SK-N-SH treated with all-trans-retinoic acid at 6 μM for 48 hours (cell line): ENCODE results near the gene MGMT.

Experiments used
- ARNTL ChIP-seq: fragments of 450-650 bp; formaldehyde crosslinking; IDR thresholded peaks from 2 replicates; pipeline ENCODE4 v1.5.0; 2020; ENCODE audit warnings: low read depth, mild to moderate bottlenecking, moderate library complexity, borderline replicate concordance
- ZC3H10 ChIP-seq: fragments of 250-450 bp; sonication (Bioruptor Pico); IDR thresholded peaks from 2 replicates; pipeline ENCODE4 v1.5.1; 2021; ENCODE audit warnings: mild to moderate bottlenecking, moderate library complexity
- ZNF565 ChIP-seq: fragments of 450-650 bp; formaldehyde crosslinking; conservative IDR thresholded peaks from 2 replicates; pipeline ENCODE4 v1.5.0; 2020; ENCODE audit warnings: low read depth, mild to moderate bottlenecking, moderate library complexity
- ZNF8 ChIP-seq: fragments of 450-650 bp; formaldehyde crosslinking; IDR thresholded peaks from 2 replicates; pipeline ENCODE4 v1.5.0; 2020; ENCODE audit warnings: mild to moderate bottlenecking, moderate library complexity
- TF ChIP-seq, protein P1 (sequence below): fragments of 250-450 bp; sonication (Bioruptor Pico); IDR thresholded peaks from 2 replicates; pipeline ENCODE4 v1.5.1; 2021; ENCODE audit warnings: mild to moderate bottlenecking, moderate library complexity
- TF ChIP-seq, protein P2 (sequence below): fragments of 250-450 bp; sonication (Bioruptor Pico); IDR thresholded peaks from 2 replicates; pipeline ENCODE4 v1.8.0; 2020; ENCODE audit warnings: mild to moderate bottlenecking, moderate library complexity, borderline replicate concordance
- TF ChIP-seq, protein P3 (sequence below): fragments of 250-450 bp; sonication (Bioruptor Pico); IDR thresholded peaks from 2 replicates; pipeline ENCODE4 v1.5.1; 2020; ENCODE audit warnings: low read depth, mild to moderate bottlenecking, moderate library complexity

DNA sequence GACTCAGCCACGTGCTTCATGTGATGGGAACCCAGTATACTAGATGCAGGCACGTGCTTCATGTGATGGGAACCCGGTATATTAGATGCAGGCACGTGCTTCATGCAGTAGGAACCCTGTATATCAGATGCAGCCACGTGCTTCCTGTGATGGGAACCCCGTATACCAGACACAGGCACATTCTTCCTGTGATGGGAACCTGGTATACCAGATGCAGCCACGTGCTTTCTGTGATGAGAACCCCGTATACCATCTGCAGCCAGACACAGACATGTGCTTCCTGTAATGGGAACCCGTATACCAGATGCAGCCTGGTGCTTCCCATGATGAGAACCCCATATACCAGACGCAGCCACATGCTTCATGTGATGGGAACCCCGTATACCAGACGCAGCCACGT, 44.0 kb downstream of the MGMT start:
- TF ChIP-seq ZC3H10 (CRISPR knock-in tag) (no peak), ZNF8 (CRISPR knock-in tag) (no peak), ZNF565 (CRISPR knock-in tag) (no peak), ARNTL (CRISPR knock-in tag) (no peak)
- TF ChIP-seq, protein P1, sequence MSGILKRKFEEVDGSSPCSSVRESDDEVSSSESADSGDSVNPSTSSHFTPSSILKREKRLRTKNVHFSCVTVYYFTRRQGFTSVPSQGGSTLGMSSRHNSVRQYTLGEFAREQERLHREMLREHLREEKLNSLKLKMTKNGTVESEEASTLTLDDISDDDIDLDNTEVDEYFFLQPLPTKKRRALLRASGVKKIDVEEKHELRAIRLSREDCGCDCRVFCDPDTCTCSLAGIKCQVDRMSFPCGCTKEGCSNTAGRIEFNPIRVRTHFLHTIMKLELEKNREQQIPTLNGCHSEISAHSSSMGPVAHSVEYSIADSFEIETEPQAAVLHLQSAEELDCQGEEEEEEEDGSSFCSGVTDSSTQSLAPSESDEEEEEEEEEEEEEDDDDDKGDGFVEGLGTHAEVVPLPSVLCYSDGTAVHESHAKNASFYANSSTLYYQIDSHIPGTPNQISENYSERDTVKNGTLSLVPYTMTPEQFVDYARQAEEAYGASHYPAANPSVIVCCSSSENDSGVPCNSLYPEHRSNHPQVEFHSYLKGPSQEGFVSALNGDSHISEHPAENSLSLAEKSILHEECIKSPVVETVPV (CRISPR knock-in tag): no peak
- TF ChIP-seq, protein P2, sequence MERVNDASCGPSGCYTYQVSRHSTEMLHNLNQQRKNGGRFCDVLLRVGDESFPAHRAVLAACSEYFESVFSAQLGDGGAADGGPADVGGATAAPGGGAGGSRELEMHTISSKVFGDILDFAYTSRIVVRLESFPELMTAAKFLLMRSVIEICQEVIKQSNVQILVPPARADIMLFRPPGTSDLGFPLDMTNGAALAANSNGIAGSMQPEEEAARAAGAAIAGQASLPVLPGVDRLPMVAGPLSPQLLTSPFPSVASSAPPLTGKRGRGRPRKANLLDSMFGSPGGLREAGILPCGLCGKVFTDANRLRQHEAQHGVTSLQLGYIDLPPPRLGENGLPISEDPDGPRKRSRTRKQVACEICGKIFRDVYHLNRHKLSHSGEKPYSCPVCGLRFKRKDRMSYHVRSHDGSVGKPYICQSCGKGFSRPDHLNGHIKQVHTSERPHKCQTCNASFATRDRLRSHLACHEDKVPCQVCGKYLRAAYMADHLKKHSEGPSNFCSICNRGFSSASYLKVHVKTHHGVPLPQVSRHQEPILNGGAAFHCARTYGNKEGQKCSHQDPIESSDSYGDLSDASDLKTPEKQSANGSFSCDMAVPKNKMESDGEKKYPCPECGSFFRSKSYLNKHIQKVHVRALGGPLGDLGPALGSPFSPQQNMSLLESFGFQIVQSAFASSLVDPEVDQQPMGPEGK (CRISPR knock-in tag): no peak
- TF ChIP-seq, protein P3, sequence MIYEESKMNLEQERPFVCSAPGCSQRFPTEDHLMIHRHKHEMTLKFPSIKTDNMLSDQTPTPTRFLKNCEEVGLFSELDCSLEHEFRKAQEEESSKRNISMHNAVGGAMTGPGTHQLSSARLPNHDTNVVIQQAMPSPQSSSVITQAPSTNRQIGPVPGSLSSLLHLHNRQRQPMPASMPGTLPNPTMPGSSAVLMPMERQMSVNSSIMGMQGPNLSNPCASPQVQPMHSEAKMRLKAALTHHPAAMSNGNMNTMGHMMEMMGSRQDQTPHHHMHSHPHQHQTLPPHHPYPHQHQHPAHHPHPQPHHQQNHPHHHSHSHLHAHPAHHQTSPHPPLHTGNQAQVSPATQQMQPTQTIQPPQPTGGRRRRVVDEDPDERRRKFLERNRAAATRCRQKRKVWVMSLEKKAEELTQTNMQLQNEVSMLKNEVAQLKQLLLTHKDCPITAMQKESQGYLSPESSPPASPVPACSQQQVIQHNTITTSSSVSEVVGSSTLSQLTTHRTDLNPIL: no peak
